ENCODE results near the gene COQ8B. TPM values are rescaled to one million over a fixed set of nuclear protein-coding genes. Genes with fewer than 3 reads are reported as not detected.

COQ8B gene
- total and polyA plus RNA-seq, 10 donors: 18.4 to 40.2 (median 32.6) TPM

DNA sequence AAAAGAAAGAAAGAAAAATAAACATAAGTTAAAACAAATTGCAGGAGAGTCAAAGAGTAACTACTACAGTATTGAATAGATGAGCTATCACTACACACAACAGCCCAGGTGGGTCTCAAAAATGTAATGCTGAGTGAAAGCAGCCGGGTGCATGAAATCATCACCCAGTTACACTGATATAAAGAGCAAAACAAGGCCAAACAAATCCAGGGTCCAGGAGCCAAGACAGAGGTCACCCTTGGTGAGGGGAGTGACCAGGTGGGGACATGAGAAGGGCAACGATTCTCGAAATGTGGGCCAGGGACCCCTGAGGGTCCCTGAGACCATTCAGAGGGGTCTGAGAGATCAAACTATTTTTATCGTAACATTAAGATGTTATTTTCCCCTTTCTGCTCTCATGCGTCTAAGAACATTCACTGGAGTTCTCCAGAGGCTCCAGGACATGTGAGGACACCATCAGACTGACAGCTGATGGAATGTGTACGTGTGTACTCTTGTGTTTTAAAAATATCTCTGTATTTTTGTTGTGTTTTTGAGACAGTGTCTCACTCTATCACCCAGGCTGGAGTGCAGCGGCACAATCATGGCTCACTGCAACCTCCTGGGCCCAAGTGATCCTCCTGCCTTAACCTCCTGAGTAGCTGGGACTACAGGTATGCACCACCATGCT lies 10.6 kb downstream of the COQ8B start:
- H3K4me1 ChIP-seq: no peaks in the 10 kb centered on the region
- H3K27ac ChIP-seq: no peak overlapping the region
- WGBS, 5 donors: 90 to 98% (median 92%) methylated on average over 7 of the region's 7 CpGs
- intact Hi-C loops (cut with DNase I; ENCODE audit: low total_unique reads): no loop called here
- no peak for DNase-seq
- no peaks in the 10 kb centered on the region for H3K27me3 ChIP-seq (replicated peaks in 1 of 7)
- no peaks in the 10 kb centered on the region for H3K9me3 ChIP-seq
- peaks cover 0 to 100% (median 78%) of the 10 kb centered on the region in 6 donors for H3K36me3 ChIP-seq
- TF ChIP-seq, protein P1, sequence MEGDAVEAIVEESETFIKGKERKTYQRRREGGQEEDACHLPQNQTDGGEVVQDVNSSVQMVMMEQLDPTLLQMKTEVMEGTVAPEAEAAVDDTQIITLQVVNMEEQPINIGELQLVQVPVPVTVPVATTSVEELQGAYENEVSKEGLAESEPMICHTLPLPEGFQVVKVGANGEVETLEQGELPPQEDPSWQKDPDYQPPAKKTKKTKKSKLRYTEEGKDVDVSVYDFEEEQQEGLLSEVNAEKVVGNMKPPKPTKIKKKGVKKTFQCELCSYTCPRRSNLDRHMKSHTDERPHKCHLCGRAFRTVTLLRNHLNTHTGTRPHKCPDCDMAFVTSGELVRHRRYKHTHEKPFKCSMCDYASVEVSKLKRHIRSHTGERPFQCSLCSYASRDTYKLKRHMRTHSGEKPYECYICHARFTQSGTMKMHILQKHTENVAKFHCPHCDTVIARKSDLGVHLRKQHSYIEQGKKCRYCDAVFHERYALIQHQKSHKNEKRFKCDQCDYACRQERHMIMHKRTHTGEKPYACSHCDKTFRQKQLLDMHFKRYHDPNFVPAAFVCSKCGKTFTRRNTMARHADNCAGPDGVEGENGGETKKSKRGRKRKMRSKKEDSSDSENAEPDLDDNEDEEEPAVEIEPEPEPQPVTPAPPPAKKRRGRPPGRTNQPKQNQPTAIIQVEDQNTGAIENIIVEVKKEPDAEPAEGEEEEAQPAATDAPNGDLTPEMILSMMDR (IDR thresholded peaks at IDR 0.05 in 8 of 11, conservative IDR thresholded peaks at IDR 0.05 in 3 of 11): no peak
- no peak for TF ChIP-seq POLR2AphosphoS5 (IDR thresholded peaks at IDR 0.05)
- TF ChIP-seq POLR2A (IDR thresholded peaks at IDR 0.05): no peak
- no peak overlapping the region for H3K4me3 ChIP-seq

DNA sequence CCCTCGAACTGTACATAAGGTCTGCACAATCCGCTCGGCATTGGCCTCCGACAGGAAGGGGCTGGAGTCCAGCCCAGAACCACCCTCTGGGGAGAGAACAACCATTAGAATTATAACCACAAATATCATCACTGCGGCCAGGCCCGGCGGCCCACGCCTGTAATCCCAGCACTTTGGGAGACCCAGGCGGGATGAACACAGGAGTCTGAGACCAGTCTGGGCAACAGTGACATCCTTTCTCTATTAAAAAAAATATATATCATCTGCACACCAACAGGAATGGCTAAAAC lies 11.4 kb downstream of the COQ8B start:
- intact Hi-C loops (cut with DNase I; ENCODE audit: low total_unique reads): no loop called here
- no peak for DNase-seq
- H3K4me1 ChIP-seq: no peaks in the 10 kb centered on the region
- no peaks in the 10 kb centered on the region for H3K9me3 ChIP-seq
- WGBS, 5 donors: 94 to 97% (median 95%) methylated on average over 7 to 9 of the region's 9 CpGs
- peaks cover 0 to 100% (median 77%) of the 10 kb centered on the region in 6 donors for H3K36me3 ChIP-seq
- H3K27ac ChIP-seq: no peak overlapping the region
- TF ChIP-seq POLR2A (IDR thresholded peaks at IDR 0.05): no peak
- TF ChIP-seq, protein P1 (IDR thresholded peaks at IDR 0.05 in 8 of 11, conservative IDR thresholded peaks at IDR 0.05 in 3 of 11): no peak
- TF ChIP-seq POLR2AphosphoS5 (IDR thresholded peaks at IDR 0.05): no peak
- H3K4me3 ChIP-seq: no peak overlapping the region
- no peaks in the 10 kb centered on the region for H3K27me3 ChIP-seq (replicated peaks in 1 of 7)

DNA sequence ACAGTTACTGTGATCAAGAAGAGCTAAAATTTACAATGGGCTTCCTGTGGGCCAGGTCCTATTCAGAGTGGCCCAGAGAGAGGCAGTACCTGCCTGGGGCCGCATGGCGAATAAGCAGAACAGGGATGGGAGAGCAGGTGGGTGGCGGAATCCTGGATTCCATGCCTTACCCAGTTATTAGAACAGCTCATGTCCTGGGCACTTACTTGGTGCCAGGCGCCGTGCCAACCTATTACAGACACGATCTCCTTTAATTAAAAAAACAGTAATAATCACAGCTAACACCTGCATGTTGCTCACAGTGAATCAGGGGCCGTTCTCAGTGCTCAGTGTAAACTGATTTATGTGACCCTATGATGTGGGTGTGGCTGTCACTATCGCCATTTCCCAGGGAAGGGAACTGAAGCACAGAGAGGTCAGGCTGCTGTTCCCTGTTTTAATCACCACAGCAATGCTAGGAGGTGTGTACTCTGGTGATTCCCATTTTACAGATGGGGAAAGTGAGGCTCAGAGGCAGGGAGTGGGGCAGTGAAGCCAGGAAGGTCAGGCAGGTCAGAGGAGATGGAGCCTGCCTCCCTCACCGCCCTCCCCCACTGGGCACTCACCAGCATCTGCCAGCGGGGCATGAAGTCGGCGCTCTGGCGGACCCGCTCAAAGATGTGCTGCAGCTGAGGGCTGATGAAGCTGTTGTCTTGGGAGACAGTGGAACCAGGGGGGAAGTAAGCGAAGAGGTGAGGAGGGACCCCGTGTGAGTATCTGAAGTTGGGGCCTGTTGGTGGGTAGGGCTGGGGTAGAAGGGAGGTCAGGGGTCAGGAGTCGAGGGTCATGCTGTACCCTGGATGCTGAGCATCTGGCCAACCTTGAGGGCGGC lies 12.0 kb downstream of the COQ8B start:
- peaks cover 0 to 100% (median 77%) of the 10 kb centered on the region in 6 donors for H3K36me3 ChIP-seq
- no peak for TF ChIP-seq POLR2A (IDR thresholded peaks at IDR 0.05)
- 91 to 97% (median 94%) methylated on average over 18 of the region's 18 CpGs for WGBS, 5 donors

DNA sequence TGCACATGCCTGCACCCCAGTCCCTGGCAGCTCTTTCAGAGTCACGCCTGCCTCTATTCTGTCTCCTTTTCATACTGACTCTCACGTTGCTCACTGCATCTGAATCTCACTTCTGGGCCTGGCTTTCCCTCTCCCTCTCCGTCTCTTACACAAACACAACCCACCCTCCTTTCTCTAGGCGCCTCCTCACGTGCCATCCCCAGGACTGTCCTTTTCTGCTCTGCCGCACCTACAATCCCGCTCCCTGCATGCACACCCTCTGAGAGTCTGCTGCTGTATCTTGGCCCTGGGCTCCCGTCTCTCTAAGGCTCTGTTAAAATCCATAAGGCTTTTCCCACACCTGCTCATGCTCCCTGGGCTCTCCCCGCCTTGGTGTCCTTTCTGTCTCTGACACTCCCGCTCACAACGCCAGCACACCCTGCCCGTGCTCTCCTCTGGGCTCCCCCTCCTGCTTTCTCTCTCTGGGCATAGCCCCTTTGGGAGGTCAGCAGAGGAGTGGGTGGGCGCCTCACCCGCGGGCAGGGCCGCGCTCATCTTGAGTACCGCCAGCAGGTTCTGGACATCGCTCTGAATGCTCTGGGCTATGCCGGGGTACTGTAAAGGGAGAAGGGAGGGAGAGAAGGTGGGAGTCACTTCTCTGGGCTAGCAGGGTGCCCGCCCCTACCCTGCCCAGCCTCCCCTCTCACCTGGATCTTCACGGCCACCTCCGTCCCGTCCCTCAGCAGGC lies 13.5 kb downstream of the COQ8B start:
- DNase-seq: no peak
- no peaks in the 10 kb centered on the region for H3K4me1 ChIP-seq
- H3K9me3 ChIP-seq: no peaks in the 10 kb centered on the region
- H3K27ac ChIP-seq: no peak overlapping the region
- WGBS, 5 donors: 93 to 95% (median 94%) methylated on average over 24 of the region's 24 CpGs
- TF ChIP-seq POLR2A (IDR thresholded peaks at IDR 0.05) (no peak), POLR2AphosphoS5 (IDR thresholded peaks at IDR 0.05) (peak in 1 of 3 donors; percentile 21)
- TF ChIP-seq, protein P1 (IDR thresholded peaks at IDR 0.05 in 8 of 11, conservative IDR thresholded peaks at IDR 0.05 in 3 of 11): no peak
- intact Hi-C loops (cut with DNase I; ENCODE audit: low total_unique reads): no loop called here
- peaks cover 0 to 100% (median 64%) of the 10 kb centered on the region in 6 donors for H3K36me3 ChIP-seq
- no peak overlapping the region for H3K4me3 ChIP-seq
- H3K27me3 ChIP-seq (replicated peaks in 1 of 7): no peaks in the 10 kb centered on the region

More for the DNA sequence above, 12.0 kb downstream of the COQ8B start:
- no peaks in the 10 kb centered on the region for H3K27me3 ChIP-seq (replicated peaks in 1 of 7)
- intact Hi-C loops (cut with DNase I; ENCODE audit: low total_unique reads): no loop called here
- H3K4me3 ChIP-seq: no peak overlapping the region
- no peaks in the 10 kb centered on the region for H3K4me1 ChIP-seq
- H3K9me3 ChIP-seq: no peaks in the 10 kb centered on the region
- no peak overlapping the region for H3K27ac ChIP-seq
- DNase-seq: no peak
